H1 (cell line): ENCODE measurements around the gene PDE9A. TPM values are rescaled to one million over a fixed set of nuclear protein-coding genes. Genes with fewer than 3 reads are reported as not detected.

ENCODE experiments used
- CTBP2 ChIP-seq: IDR thresholded peaks from 2 replicates; pipeline ENCODE4 v1.7.0; 2011; ENCODE audit warnings: borderline replicate concordance, mild to moderate bottlenecking, moderate library complexity, mixed read lengths, low read length; ENCODE audit not compliant: insufficient read depth, insufficient read length
- EP300 ChIP-seq, 2 experiments: IDR thresholded peaks; 1 replicate in 1 of 2; 2 replicates in 1 of 2; pipeline ENCODE4 v1.6.1; 2011 to 2012; ENCODE audit warnings: low read depth in 2 of 2, low read length in 2 of 2, mild to moderate bottlenecking in 2 of 2, borderline replicate concordance in 1 of 2, inconsistent platforms in 1 of 2, moderate library complexity in 1 of 2
- HDAC2 ChIP-seq, 2 experiments: fragments of 300-600 bp in 1 of 2; sonication (generic) in 1 of 2; IDR thresholded peaks; 2 replicates each; pipeline ENCODE4 v1.6.1; 2011 to 2012; ENCODE audit warnings: low read depth in 2 of 2, low read length in 2 of 2, mild to moderate bottlenecking in 2 of 2, moderate library complexity in 2 of 2, borderline replicate concordance in 1 of 2, inconsistent platforms in 1 of 2
- POLR2AphosphoS5 ChIP-seq: IDR thresholded peaks from 2 replicates; pipeline ENCODE4 v1.6.1; 2011; ENCODE audit warnings: low read depth, low read length
- RFX5 ChIP-seq: IDR thresholded peaks from 2 replicates; pipeline ENCODE4 v1.6.1; 2011; ENCODE audit warnings: low read depth, low read length, improper control_type of control experiment, borderline replicate concordance
- RXRA ChIP-seq: IDR thresholded peaks from 2 replicates; pipeline ENCODE4 v1.6.1; 2011; ENCODE audit warnings: low read depth, mild to moderate bottlenecking, low read length, moderate library complexity; ENCODE audit not compliant: insufficient read depth
- SP4 ChIP-seq: IDR thresholded peaks from 2 replicates; pipeline ENCODE4 v1.6.1; 2012; ENCODE audit warnings: low read length, inconsistent platforms
- TAF1 ChIP-seq: IDR thresholded peaks from 2 replicates; pipeline ENCODE4 v1.6.1; 2011; ENCODE audit warnings: mild to moderate bottlenecking, low read depth, low read length
- ZNF274 ChIP-seq: IDR thresholded peaks from 2 replicates; pipeline ENCODE4 v1.7.0; 2012; ENCODE audit warnings: low read length, borderline replicate concordance; ENCODE audit errors: extremely low read depth
- polyA plus RNA-seq, 7 experiments: library from polyadenylated mRNA; depleted of rRNA in 3 of 7; stranded (reverse) in 5 of 7; unstranded in 2 of 7; fragments of >200 nt in 5 of 7; fragments of 200-250 nt in 2 of 7; gene quantifications; 1 replicate in 5 of 7; 2 replicates in 1 of 7; 4 replicates in 1 of 7; pipeline versions ENCODE4 v1.2.1 to v1.2.3, GENCODE V29; 2011 to 2013; ENCODE audit warnings: missing spikeins in 2 of 7, mixed read lengths in 2 of 7
- total RNA-seq: library from RNA; stranded (reverse); fragmentation: NEBNext Ultra II Directional; extraction: Animal tissue kit (Norgen Biotek cat#: 25700); gene quantifications from 2 replicates; pipeline ENCODE4 v1.2.1, GENCODE V29; 2021
- TF ChIP-seq, protein P1 (sequence below): IDR thresholded peaks from 2 replicates; pipeline ENCODE4 v1.6.1; 2011; ENCODE audit warnings: low read depth, mild to moderate bottlenecking, low read length; ENCODE audit not compliant: insufficient read depth

The PDE9A gene
- total and polyA plus RNA-seq, 2 of the 8 experiments (the other 6 are each of a cell fraction or from before 2014, with no cell fraction given), result 39.2 to 45.9 TPM

DNA sequence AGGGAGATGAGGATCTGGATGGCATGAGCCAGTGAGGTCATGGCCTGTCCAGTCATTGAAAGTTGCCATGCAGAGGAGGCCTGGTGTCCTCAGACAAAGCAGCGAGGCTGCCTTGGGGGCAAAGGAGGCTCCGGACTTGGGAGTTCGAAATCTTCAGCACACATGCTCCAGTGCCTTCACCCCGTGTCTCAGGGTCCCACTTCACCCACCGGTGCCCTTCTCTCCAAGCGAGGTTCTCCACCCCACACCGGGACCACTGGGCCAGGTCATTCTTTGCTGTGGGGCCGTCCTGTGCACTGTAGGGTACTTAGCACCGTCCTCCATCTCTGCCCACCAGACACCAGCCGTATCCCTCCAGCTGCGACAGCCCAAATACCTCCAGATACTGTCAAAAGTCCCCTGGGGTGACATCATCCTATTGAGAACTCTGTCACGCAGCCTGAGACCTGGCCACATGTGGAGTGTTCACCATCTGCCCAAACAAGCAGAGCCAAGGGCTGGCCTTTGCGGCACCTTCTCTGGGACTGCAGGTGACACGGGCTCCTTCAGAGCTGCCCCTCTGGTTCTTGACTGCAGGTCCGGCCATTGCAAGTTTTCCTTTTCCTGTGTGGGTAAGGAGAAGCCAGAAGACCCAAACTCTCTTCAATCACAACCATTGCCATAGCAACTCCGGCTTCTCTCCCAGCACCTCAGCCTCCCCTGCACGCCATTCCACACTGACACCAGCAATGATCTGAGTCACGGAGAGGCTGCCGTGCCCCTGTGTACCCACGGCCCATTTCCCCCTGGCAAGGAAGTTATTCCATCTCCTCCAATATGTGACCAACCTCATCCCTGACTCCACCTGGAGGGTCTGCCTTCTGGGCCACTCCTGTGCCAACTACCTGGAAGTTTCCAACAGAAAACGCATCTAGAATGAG lies 20.4 kb upstream of the PDE9A start (continued):
- no peak for TF ChIP-seq HDAC2 (IDR thresholded peaks at IDR 0.05; ENCODE audit: borderline replicate concordance in 1 of 2, low read depth in 2 of 2, low read length in 2 of 2)
- no peak for TF ChIP-seq CTBP2
- TF ChIP-seq, protein P1, sequence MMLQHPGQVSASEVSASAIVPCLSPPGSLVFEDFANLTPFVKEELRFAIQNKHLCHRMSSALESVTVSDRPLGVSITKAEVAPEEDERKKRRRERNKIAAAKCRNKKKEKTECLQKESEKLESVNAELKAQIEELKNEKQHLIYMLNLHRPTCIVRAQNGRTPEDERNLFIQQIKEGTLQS, result no peak
- TF ChIP-seq SP4, result no peak
- TF ChIP-seq ZNF274, result no peak
- no peak for TF ChIP-seq RFX5
- TF ChIP-seq EP300 (IDR thresholded peaks at IDR 0.05; ENCODE audit: borderline replicate concordance in 1 of 2, low read depth in 2 of 2, low read length in 2 of 2), result no peak
- TF ChIP-seq POLR2AphosphoS5, result no peak
- no peak for TF ChIP-seq TAF1
- TF ChIP-seq RXRA, result no peak
